Trophoblast cell (in vitro differentiated cells and primary cell): ENCODE data around the gene PFN1.

ENCODE experiments used
- DNase-seq, 2 donors: peaks; one replicate each; pipeline ENCODE4 v3.0.0-alpha.2; 2016
- H2AFZ ChIP-seq: 2 replicates; pipeline ENCODE4 v1.6.1; 2013; ENCODE audit warnings: low read length, moderate library complexity, mild to moderate bottlenecking; ENCODE audit not compliant: insufficient read depth, poor library complexity
- H2AK5ac ChIP-seq: 2 replicates; pipeline ENCODE4 v1.6.1; 2013; ENCODE audit warnings: mild to moderate bottlenecking, low read length
- H2BK120ac ChIP-seq: 2 replicates; pipeline ENCODE4 v1.6.1; 2013; ENCODE audit warnings: low read length, mild to moderate bottlenecking, moderate library complexity; ENCODE audit not compliant: insufficient read depth, poor library complexity
- H2BK12ac ChIP-seq: 2 replicates; pipeline ENCODE4 v1.6.1; 2013; ENCODE audit warnings: mild to moderate bottlenecking, low read length, moderate library complexity
- H2BK5ac ChIP-seq: 2 replicates; pipeline ENCODE4 v1.6.1; 2013; ENCODE audit warnings: low read length, low read depth, moderate library complexity, mild to moderate bottlenecking; ENCODE audit not compliant: poor library complexity
- H3K14ac ChIP-seq: 2 replicates; pipeline ENCODE4 v1.6.1; 2013; ENCODE audit warnings: mild to moderate bottlenecking, low read length
- H3K18ac ChIP-seq: 2 replicates; pipeline ENCODE4 v1.6.1; 2013; ENCODE audit warnings: mild to moderate bottlenecking, low read length
- H3K23ac ChIP-seq: 2 replicates; pipeline ENCODE4 v1.6.1; 2013; ENCODE audit warnings: low read length
- H3K27ac ChIP-seq: 2 replicates; pipeline ENCODE4 v1.5.1; 2013; ENCODE audit warnings: low read depth, mild to moderate bottlenecking, inconsistent platforms, low read length, moderate library complexity
- H3K27me3 ChIP-seq: 2 replicates; pipeline ENCODE4 v1.6.1; 2013; ENCODE audit warnings: inconsistent platforms, mild to moderate bottlenecking, low read length, moderate library complexity; ENCODE audit not compliant: insufficient read depth
- H3K36me3 ChIP-seq, 2 experiments: 1 replicate in 1 of 2; 2 replicates in 1 of 2; pipeline ENCODE4 v1.6.1; 2013; ENCODE audit warnings: low read length in 2 of 2, mild to moderate bottlenecking in 2 of 2, moderate library complexity in 1 of 2; ENCODE audit not compliant: insufficient read depth in 2 of 2, control insufficient read depth in 1 of 2
- H3K4ac ChIP-seq: 2 replicates; pipeline ENCODE4 v1.6.1; 2013; ENCODE audit warnings: low read depth, mild to moderate bottlenecking, low read length, moderate library complexity
- H3K4me1 ChIP-seq, 2 experiments: 1 replicate in 1 of 2; 2 replicates in 1 of 2; pipeline ENCODE4 v1.6.1; 2013; ENCODE audit warnings: low read length in 2 of 2, mild to moderate bottlenecking in 2 of 2, moderate library complexity in 1 of 2; ENCODE audit not compliant: insufficient read depth in 2 of 2, control insufficient read depth in 1 of 2
- H3K4me2 ChIP-seq: 2 replicates; pipeline ENCODE4 v1.6.1; 2013; ENCODE audit warnings: inconsistent platforms, mild to moderate bottlenecking, low read length, moderate library complexity
- H3K4me3 ChIP-seq: 2 replicates; pipeline ENCODE4 v1.5.1; 2013; ENCODE audit warnings: mild to moderate bottlenecking, low read depth, low read length, inconsistent platforms
- H3K79me1 ChIP-seq: one replicate; pipeline ENCODE4 v1.6.1; 2013; ENCODE audit warnings: low read length
- H3K79me2 ChIP-seq: 2 replicates; pipeline ENCODE4 v1.6.1; 2013; ENCODE audit warnings: low read length, mild to moderate bottlenecking; ENCODE audit not compliant: control insufficient read depth, insufficient read depth, poor library complexity
- H3K9ac ChIP-seq: 2 replicates; pipeline ENCODE4 v1.6.1; 2013; ENCODE audit warnings: mild to moderate bottlenecking, low read length
- H3K9me3 ChIP-seq: 2 replicates; pipeline ENCODE4 v1.6.1; 2013; ENCODE audit warnings: low read depth, mild to moderate bottlenecking, control low read depth, inconsistent platforms, low read length; ENCODE audit not compliant: insufficient read depth
- H4K12ac ChIP-seq: 2 replicates; pipeline ENCODE4 v1.6.1; 2013; ENCODE audit warnings: low read depth, mild to moderate bottlenecking, low read length, moderate library complexity
- H4K8ac ChIP-seq: 2 replicates; pipeline ENCODE4 v1.6.1; 2013; ENCODE audit warnings: low read depth, mild to moderate bottlenecking, low read length, moderate library complexity
- H4K91ac ChIP-seq: one replicate; pipeline ENCODE4 v1.6.1; 2013; ENCODE audit warnings: low read depth, mild to moderate bottlenecking, low read length, moderate library complexity
- WGBS: extraction: QIAGEN DNeasy Blood & Tissue Kit; methylation state at CpG from one replicate; pipeline ENCODE4 v1.1.7; 2013; ENCODE audit warnings: missing lambda C conversion rate; ENCODE audit not compliant: insufficient read length, insufficient coverage; ENCODE audit errors: extremely low coverage; 5-methylcytosine and 5-hydroxymethylcytosine counted together

The PFN1 gene

GRCh38 chr17:4980644-4981216 is 32.4 kb upstream of the PFN1 start:
- no peak overlapping the region for H3K14ac ChIP-seq
- no peak overlapping the region for H4K91ac ChIP-seq
- H3K23ac ChIP-seq = no peak overlapping the region
- H3K79me2 ChIP-seq = no peaks in the 10 kb centered on the region
- no peak overlapping the region for H2AK5ac ChIP-seq
- no peak overlapping the region for H2BK120ac ChIP-seq
- H4K8ac ChIP-seq = no peak overlapping the region
- WGBS = no CpG with 5 or more reads among the region's 6 CpGs
- no peaks in the 10 kb centered on the region for H3K4me1 ChIP-seq
- H4K12ac ChIP-seq = no peak overlapping the region
- H3K18ac ChIP-seq = no peak overlapping the region
- no peaks in the 10 kb centered on the region for H3K27me3 ChIP-seq
- DNase-seq = peak in 1 of 2 donors; percentile 72
- no peaks in the 10 kb centered on the region for H3K79me1 ChIP-seq
- H2AFZ ChIP-seq = no peak overlapping the region
- H2BK12ac ChIP-seq = no peak overlapping the region
- peaks cover 43 to 44% of the 10 kb centered on the region in 2 experiments for H3K36me3 ChIP-seq
- H3K4me2 ChIP-seq = no peak overlapping the region
- no peak overlapping the region for H3K4me3 ChIP-seq
- no peak overlapping the region for H3K27ac ChIP-seq
- no peak overlapping the region for H2BK5ac ChIP-seq
- H3K9me3 ChIP-seq = no peaks in the 10 kb centered on the region
- H3K4ac ChIP-seq = no peak overlapping the region
- H3K9ac ChIP-seq = no peak overlapping the region

- no peak overlapping the region for H2BK12ac ChIP-seq
- no peak overlapping the region for H3K4me3 ChIP-seq
- no peak overlapping the region for H4K91ac ChIP-seq
- DNase-seq = peak in 1 of 2 donors; percentile 3
- no peak overlapping the region for H3K14ac ChIP-seq
- no peak overlapping the region for H3K27ac ChIP-seq
- H3K27me3 ChIP-seq = no peaks in the 10 kb centered on the region
- no peaks in the 10 kb centered on the region for H3K4me1 ChIP-seq
- no peaks in the 10 kb centered on the region for H3K79me2 ChIP-seq
- H3K4me2 ChIP-seq = no peak overlapping the region
- no peak overlapping the region for H3K18ac ChIP-seq
- H2BK5ac ChIP-seq = no peak overlapping the region
- H3K9ac ChIP-seq = no peak overlapping the region
- H3K79me1 ChIP-seq = no peaks in the 10 kb centered on the region
- no peak overlapping the region for H4K8ac ChIP-seq
- H3K36me3 ChIP-seq = peaks cover 44 to 48% of the 10 kb centered on the region in 2 experiments
- H2AK5ac ChIP-seq = no peak overlapping the region
- H2BK120ac ChIP-seq = no peak overlapping the region
- no peak overlapping the region for H3K4ac ChIP-seq
- H3K9me3 ChIP-seq = no peaks in the 10 kb centered on the region
- H4K12ac ChIP-seq = no peak overlapping the region
- no peak overlapping the region for H3K23ac ChIP-seq
- H2AFZ ChIP-seq = no peak overlapping the region
Measured at GRCh38 chr17:4978726-4979125, 30.4 kb upstream of the PFN1 start.

- Histone ChIP-seq H3K27me3 (no peaks in the 10 kb centered on the region), H2AK5ac (no peak overlapping the region), H3K23ac (no peak overlapping the region), H3K79me1 (peaks cover 4% of the 10 kb centered on the region), H3K9me3 (no peaks in the 10 kb centered on the region), H4K12ac (no peak overlapping the region), H4K91ac (no peak overlapping the region), H3K18ac (no peak overlapping the region), H3K27ac (no peak overlapping the region), H3K4me3 (no peak overlapping the region), H2AFZ (no peak overlapping the region), H4K8ac (no peak overlapping the region), H2BK5ac (no peak overlapping the region), H3K4ac (no peak overlapping the region), H3K9ac (no peak overlapping the region), H3K4me2 (no peak overlapping the region), H3K79me2 (peaks cover 3% of the 10 kb centered on the region), H3K4me1 (peaks cover 10% of the 10 kb centered on the region in 2 experiments), H3K14ac (no peak overlapping the region), H3K36me3 (peaks cover 43 to 45% of the 10 kb centered on the region in 2 experiments), H2BK12ac (no peak overlapping the region), H2BK120ac (no peak overlapping the region)
- no peak for DNase-seq
- WGBS = no CpG with 5 or more reads among the region's 9 CpGs
Measured at GRCh38 chr17:4974115-4974670, 25.9 kb upstream of the PFN1 start.

- H3K4me3 ChIP-seq = no peak overlapping the region
- H3K18ac ChIP-seq = no peak overlapping the region
- no peak overlapping the region for H4K12ac ChIP-seq
- H3K79me2 ChIP-seq = peaks cover 10% of the 10 kb centered on the region
- no peak overlapping the region for H3K4ac ChIP-seq
- no peak overlapping the region for H3K23ac ChIP-seq
- no peak overlapping the region for H2AFZ ChIP-seq
- no peak overlapping the region for H2BK12ac ChIP-seq
- no peaks in the 10 kb centered on the region for H3K9me3 ChIP-seq
- H2BK120ac ChIP-seq = no peak overlapping the region
- H2AK5ac ChIP-seq = no peak overlapping the region
- H3K79me1 ChIP-seq = peaks cover 10% of the 10 kb centered on the region
- no CpG with 5 or more reads among the region's 10 CpGs for WGBS
- H3K4me1 ChIP-seq = peaks cover 15 to 16% of the 10 kb centered on the region in 2 experiments
- H3K36me3 ChIP-seq = peaks cover 40 to 41% of the 10 kb centered on the region in 2 experiments
- no peak overlapping the region for H3K4me2 ChIP-seq
- no peak overlapping the region for H2BK5ac ChIP-seq
- no peak for DNase-seq
- no peaks in the 10 kb centered on the region for H3K27me3 ChIP-seq
- H3K27ac ChIP-seq = no peak overlapping the region
- no peak overlapping the region for H3K14ac ChIP-seq
- no peak overlapping the region for H4K91ac ChIP-seq
- H3K9ac ChIP-seq = no peak overlapping the region
- H4K8ac ChIP-seq = no peak overlapping the region
Measured at GRCh38 chr17:4973256-4974114, 25.2 kb upstream of the PFN1 start.
